AG09309 (cell line): ENCODE measurements around the gene CHKA.

ENCODE experiments used
- DNase-seq: peaks from one replicate; pipeline ENCODE4 v3.0.0-alpha.2; 2010; ENCODE audit warnings: low read depth
- H3K4me3 ChIP-seq: 2 replicates; pipeline ENCODE4 v1.5.1; 2011; ENCODE audit warnings: mild to moderate bottlenecking, low read depth, low read length, moderate library complexity; ENCODE audit not compliant: control insufficient read depth
- TF ChIP-seq, protein P1 (sequence below): IDR thresholded peaks from 2 replicates; pipeline ENCODE4 v1.5.1; 2011; ENCODE audit warnings: mild to moderate bottlenecking, low read depth, low read length, inconsistent platforms; ENCODE audit not compliant: insufficient read depth, control insufficient read depth; ENCODE audit errors: missing control alignments

CHKA gene

DNA sequence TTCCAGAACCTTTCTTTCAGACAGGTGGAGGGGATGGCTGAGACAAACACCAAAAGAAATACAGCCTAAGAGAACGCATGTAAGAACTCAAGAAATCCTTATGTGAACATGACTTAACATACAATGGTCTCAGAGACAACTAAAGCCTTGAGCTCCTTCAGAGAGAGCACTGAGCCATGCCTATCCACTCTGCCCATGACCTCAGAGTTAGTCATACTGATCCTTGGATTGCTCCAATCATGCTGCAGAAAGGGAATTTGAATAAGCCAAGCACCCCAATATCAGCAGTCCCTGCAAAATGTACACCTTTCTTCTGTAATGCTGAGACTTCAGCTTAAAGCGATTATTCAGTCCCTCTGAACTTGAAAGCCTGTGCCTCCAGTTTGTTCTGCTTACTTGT lies 43.2 kb upstream of the CHKA start:
- H3K4me3 ChIP-seq = no peak overlapping the region
- DNase-seq = no peak
- TF ChIP-seq, protein P1, sequence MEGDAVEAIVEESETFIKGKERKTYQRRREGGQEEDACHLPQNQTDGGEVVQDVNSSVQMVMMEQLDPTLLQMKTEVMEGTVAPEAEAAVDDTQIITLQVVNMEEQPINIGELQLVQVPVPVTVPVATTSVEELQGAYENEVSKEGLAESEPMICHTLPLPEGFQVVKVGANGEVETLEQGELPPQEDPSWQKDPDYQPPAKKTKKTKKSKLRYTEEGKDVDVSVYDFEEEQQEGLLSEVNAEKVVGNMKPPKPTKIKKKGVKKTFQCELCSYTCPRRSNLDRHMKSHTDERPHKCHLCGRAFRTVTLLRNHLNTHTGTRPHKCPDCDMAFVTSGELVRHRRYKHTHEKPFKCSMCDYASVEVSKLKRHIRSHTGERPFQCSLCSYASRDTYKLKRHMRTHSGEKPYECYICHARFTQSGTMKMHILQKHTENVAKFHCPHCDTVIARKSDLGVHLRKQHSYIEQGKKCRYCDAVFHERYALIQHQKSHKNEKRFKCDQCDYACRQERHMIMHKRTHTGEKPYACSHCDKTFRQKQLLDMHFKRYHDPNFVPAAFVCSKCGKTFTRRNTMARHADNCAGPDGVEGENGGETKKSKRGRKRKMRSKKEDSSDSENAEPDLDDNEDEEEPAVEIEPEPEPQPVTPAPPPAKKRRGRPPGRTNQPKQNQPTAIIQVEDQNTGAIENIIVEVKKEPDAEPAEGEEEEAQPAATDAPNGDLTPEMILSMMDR = no peak

DNA sequence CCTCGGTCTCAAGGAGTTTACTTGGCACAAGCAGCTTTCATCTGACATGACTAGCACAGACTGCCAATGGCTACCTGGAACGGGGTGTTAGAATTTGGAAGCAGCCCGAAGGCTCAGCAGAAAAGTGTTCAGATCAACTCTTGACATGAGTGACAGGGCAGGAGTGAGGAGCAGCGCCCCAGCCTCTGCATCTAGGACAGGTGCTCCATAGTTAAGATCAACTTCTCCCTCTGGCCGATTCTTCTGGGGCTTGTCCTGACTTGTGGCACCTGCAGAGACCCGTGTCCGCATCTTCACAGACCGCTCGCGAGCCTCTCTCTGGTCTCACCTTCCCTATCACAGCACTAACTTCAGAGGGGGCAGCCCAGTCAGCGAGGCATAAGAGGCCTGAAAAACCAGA lies 42.5 kb upstream of the CHKA start:
- TF ChIP-seq, protein P1 = no peak
- H3K4me3 ChIP-seq = no peak overlapping the region
- no peak for DNase-seq

DNA sequence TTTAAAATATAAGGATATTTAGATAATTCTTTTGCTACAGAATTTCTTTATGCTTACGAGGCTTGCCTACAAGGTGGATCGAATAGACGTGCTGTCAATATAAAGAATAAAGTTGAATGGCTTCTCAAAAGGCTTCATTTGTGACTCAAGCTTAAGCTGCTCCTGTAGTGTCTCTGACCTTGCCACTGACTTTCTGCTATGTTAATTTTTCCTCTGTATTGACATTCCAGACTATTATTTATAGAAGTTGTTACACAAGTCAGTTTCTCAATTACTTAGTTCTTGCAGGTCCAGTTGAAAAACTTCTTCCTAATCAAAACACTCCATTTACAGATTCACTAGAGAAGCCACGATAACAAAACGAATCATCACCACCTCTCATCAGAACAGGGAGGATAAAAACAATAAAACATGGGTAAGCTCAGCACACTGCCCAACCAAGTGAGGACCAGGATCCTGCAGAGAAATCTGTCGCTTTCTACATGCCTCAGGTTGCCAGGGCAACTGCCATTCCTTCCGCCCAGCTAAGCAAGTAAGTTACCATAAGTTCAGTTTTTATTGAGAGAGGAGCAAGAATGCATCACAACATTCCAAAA lies 39.0 kb upstream of the CHKA start:
- H3K4me3 ChIP-seq = no peak overlapping the region
- DNase-seq = no peak
- TF ChIP-seq, protein P1 = no peak

DNA sequence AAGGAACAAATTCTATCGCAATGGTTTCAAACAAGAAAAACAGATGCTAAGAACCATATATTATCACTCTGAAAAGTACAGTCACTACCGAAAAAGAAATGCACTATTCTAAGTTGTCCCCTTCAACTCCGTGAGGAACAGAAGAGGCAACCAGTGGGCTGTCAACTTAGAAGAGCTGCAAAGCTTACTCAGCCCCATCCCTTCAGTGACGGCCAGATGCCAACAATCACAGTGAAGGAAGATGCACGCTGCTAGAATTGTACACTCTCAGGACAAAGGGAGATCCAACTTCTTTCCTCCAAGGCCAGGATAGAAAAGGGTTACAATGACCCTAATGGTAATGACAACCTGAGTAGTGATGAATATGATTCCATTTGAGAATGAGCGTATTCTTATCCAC lies 38.5 kb upstream of the CHKA start:
- no peak overlapping the region for H3K4me3 ChIP-seq
- TF ChIP-seq, protein P1 = no peak
- no peak for DNase-seq

DNA sequence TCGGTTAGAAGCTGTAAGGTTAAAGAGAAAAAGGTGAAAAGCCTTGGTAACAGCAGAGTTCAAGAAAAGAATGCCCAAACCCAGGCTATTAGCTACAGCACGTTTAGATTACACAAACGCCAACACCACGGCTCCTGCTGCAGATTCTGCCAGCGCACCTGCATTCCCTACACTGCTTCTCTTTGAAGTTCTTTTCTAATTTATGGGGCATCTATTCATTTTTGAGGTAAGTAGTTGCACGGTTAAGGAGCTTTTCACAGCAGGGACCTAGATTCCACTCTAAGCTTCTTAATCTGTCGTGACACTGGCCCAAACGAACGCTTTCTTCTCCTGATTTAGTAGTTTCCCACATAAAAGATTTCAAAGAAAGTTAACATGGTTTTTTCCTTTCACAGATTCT lies 38.0 kb upstream of the CHKA start:
- TF ChIP-seq, protein P1 = no peak
- DNase-seq = no peak
- no peak overlapping the region for H3K4me3 ChIP-seq

DNA sequence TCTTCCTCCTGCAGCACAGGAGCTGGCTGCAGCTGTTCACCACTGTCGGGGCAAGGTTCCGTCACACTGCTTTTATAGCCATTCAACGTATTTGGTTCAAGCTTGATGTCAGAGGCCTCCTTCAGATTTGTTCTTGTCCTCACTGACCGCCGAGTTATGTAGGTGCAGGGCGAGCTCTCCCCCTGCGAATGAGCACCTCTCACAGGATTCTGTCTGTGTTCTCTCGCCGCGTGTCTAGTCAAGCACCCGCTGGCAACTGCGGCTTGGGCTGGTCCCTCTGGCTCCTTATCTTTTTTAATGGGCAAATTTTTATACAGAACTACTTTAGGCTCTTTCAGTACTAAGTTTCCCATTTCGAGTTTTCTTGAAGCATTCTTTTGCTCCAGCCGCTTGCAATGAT lies 37.4 kb upstream of the CHKA start:
- no peak for DNase-seq
- H3K4me3 ChIP-seq = no peak overlapping the region
- TF ChIP-seq, protein P1 = no peak

DNA sequence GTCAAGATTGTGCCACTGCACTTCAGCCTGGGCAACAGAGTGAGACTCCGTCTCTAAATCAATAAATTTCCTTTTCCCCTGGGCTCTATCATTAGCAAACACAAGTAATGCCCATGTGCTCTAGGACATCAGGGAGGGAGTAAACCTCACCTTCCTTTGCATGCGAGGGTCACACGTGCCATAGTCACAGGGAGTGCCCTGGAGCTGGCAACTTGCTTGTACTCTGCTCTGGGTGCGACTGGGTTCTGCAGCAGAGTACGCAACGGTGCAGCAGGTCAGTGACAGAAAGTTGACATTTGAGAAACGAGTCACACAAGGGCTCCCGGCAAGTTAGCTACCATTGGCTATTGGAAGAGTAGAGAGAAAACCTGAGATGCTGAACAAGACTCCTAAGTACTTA lies 32.6 kb upstream of the CHKA start:
- TF ChIP-seq, protein P1 = no peak
- no peak overlapping the region for H3K4me3 ChIP-seq
- no peak for DNase-seq
